Measurements from ENCODE around the gene DGAT2L6.
A peak's percentile ranks its signal among the peaks of the same experiment; 100 is the strongest.

Gene DGAT2L6, protein sequence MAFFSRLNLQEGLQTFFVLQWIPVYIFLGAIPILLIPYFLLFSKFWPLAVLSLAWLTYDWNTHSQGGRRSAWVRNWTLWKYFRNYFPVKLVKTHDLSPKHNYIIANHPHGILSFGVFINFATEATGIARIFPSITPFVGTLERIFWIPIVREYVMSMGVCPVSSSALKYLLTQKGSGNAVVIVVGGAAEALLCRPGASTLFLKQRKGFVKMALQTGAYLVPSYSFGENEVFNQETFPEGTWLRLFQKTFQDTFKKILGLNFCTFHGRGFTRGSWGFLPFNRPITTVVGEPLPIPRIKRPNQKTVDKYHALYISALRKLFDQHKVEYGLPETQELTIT

DNA sequence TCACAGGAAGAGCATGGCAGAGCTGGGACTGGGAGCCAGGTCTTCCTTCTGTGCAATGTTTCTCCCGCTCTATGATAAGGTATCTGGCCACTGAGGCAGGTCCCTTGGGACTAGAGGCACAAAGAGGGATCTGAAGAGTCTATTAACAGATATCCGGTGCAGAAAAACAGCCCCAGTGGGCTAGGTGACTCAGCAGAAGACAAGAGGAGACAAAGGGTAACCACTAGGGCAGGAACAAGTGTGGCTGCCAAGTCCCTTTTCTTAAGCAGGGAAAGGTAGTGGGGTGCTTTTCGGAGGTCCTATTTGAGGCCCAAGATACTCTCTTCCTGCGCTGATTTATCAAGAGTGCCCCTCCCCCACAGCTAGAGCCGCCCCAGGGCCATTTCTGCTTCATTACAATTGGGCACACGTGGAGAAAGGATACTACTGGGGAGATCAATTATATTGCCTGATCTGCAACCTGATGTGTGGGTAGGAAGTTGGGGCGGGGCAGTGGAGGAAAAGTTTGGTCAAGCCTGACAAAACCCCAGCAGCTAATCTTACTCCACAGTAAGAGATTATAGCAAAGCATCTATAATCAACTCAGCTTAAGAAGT, at the start of gene DGAT2L6:
Gene DGAT2L6, plus strand, starts transcription at position 546 of the 596 bp plus-strand sequence. CDS start 100 bp downstream, outside the sequence.
- DNase-seq (ENCODE audit: low read depth in 2 of 2), result no peak

DNA sequence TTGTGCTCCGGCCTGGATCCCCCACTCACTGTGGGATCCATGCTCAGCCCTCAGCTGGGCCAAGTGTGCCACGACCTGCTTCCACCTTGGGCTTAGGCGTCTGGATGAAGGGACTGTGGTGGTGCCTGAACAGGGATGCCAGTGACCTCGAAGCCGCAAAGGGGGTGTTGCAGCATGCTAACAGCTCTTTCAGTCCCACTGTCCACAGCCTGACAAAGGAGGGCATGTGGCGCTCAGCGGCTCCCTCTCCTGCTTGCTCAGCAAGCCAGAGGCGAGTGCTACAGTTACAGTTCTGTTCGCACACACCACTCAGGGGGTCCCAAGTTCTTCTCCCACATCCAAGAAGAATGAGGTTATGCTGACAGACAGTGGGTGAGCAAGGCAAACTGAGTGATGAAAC, 49.2 kb upstream of the DGAT2L6 start:
- DNase-seq (ENCODE audit: low read depth in 2 of 2), result no peak

DNA sequence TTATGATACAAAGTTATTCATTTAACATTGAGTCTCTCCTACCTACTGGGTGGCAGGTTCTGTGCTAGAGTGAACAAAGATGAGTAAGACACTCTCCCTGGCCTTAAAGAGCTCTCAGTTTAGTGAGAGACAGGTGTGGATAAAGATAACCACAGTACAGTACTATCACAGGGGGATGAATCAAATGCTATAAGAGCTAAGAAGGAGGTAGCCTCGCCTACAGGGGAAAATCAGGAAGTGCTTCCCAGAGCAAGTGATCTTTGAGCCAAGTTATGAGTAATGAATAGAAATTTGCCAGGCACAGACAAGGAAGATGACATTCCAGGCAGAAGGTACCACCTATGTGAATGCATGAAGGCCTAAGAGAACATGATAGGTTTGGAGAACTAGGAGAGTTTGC, 47.5 kb upstream of the DGAT2L6 start:
- no peak for DNase-seq (ENCODE audit: low read depth in 2 of 2)

DNA sequence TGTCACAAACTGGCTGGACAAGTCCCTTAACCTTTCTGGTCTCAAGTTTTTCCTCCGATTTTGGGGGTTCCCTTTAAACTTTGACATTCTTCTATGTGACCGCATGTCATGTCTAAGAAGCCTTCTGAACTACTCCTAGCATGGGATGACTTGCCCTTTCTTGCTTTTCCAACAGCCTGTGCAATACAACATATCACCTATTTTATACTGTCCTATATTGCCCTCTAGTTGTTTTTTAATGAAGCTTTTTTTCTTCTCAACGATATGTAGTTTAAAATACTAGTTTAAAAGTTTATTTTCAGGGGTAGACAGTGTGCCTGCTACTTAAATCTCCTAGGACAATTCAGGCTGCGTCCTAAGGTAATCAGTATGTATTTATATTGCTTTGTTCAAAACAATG, 45.1 kb upstream of the DGAT2L6 start:
- no peak for DNase-seq (ENCODE audit: low read depth in 2 of 2)

DNA sequence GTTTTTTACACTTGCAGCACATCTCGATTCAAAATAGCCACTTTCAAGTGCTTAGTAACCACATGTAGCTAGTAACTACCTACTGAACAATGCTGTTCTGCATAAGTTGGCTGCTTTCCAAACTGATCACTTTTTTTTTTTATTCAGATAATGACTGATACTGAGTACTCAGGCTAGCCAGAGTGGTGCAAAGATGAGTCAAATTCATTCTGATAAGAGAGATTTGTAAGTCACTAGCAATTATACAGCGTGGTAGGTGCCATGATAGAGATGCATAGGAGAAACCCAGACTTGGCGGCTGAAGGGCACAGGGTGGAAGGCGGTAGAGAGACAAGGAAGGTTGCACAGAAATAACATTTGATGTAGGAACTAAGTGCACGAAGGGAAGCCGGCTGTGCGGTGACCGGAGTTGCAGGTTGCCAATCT, 44.4 kb upstream of the DGAT2L6 start:
- DNase-seq (ENCODE audit: low read depth in 2 of 2), result no peak

DNA sequence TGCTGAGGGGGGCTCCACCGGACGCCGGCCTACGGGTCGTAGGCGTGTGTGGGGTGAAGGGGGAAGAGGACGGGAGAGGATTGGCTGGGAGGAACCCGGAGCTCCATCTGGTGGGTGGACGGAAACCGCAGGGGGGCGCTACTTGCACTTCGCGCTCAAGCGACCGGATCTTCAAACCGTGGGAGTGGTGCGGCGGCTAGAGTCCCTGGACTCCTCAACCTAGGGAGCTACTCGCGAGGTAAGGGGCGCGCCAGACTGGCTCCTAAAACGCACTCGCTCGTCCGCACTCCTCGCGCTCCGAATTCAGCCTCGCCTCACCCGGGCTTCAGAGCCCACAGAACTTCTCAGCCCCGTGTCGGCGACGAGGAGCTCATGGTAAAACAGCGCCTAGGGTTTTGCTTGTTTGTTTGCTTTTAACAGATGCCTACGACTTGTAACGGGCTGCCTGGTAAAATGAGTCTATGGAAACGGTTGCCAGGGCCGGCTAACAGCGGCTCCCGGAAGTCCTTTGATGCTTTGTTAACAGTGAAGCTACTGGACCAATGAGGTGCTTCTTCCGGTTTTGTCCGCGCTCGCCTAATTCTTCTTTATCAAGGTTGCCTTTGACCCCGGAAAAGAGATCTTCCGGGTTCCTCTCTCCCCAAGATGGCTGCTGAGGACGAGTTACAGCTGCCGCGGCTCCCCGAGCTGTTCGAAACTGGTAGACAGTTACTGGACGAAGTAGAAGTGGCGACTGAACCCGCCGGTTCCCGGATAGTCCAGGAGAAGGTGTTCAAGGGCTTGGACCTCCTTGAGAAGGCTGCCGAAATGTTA, 43.8 kb upstream of the DGAT2L6 start, which contains the start of gene IGBP1:
Gene IGBP1, plus strand, starts transcription at position 145 of the 813 bp plus-strand sequence. Its CDS starts 501 bp downstream, at position 646.
- peak; percentile 63 to 71 for DNase-seq (ENCODE audit: low read depth in 2 of 2)

DNA sequence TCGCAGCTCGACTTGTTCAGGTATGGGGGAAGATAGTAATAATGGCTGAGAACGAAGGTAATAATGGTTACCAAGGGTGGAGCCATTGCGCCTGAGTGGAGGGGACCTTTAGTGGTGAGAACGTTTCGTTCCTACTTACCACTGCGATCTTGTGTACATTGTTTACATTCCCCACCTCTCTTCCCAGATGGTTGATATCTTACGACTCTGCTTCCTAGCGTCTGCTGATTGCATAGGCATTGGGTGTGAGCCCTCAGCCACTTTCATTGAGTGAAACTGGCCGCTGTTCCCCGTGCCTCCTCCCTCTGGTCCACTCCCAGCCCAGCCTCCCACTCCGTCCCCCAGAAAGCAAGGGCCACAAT, 43.2 kb upstream of the DGAT2L6 start:
- no peak for DNase-seq (ENCODE audit: low read depth in 2 of 2)

DNA sequence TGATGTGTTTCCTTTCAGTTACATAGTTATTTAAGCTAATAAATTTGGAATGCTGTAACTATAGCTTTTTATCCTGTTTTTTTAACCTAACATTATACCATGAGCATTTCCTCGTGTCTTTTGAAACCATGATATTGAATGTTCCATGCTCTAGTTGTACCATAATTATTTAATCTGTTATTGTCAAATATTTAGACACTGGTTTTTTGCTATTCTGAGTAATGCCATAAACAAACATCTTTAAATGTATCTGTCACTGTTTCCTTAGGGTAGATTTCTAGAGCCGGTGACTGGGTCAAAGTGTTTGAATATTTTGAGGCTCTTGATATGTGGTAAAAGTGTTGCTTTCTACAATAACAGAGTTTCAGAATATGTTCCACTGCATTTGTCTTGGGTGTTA, 38.7 kb upstream of the DGAT2L6 start:
- DNase-seq (ENCODE audit: low read depth in 2 of 2), result no peak

DNA sequence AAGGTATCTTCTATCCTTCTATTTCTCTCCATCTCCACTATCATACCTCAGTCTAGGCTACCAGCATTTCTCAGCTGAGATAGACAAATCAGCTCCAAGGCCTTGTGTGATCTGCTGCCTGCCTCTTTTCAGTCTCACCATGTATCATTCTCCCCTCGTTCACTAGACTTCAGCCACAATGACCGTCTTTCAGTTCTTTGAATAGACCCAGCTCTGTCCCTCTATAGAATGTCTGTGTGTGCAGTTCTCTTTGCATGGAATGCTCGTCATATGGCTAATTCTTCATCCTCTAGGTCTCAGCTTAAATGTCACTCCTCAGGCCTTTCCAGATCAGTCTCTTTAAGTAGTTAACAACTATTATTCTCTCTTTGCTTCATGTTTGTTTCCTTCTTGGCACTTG, 37.5 kb upstream of the DGAT2L6 start:
- DNase-seq (ENCODE audit: low read depth in 2 of 2), result no peak

DNA sequence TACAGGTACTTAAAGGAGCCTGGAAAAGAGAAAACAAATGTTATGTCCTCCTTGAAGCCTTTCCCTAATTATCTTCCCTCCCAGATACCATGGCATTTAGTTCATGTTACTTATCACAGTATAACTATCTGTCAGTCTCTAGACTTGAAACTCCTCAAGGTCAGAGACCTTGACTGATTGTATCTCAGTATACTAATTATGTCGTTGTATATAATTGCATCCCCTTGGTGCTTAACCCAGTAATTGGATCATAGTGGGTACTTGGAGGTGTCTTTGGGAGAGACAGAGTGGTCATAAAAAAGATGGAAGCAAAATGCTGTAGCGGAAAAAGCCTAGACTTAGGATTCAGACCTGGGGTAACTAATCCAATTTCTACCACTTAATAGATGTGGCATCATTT, 35.9 kb upstream of the DGAT2L6 start:
- DNase-seq (ENCODE audit: low read depth in 2 of 2), result no peak

DNA sequence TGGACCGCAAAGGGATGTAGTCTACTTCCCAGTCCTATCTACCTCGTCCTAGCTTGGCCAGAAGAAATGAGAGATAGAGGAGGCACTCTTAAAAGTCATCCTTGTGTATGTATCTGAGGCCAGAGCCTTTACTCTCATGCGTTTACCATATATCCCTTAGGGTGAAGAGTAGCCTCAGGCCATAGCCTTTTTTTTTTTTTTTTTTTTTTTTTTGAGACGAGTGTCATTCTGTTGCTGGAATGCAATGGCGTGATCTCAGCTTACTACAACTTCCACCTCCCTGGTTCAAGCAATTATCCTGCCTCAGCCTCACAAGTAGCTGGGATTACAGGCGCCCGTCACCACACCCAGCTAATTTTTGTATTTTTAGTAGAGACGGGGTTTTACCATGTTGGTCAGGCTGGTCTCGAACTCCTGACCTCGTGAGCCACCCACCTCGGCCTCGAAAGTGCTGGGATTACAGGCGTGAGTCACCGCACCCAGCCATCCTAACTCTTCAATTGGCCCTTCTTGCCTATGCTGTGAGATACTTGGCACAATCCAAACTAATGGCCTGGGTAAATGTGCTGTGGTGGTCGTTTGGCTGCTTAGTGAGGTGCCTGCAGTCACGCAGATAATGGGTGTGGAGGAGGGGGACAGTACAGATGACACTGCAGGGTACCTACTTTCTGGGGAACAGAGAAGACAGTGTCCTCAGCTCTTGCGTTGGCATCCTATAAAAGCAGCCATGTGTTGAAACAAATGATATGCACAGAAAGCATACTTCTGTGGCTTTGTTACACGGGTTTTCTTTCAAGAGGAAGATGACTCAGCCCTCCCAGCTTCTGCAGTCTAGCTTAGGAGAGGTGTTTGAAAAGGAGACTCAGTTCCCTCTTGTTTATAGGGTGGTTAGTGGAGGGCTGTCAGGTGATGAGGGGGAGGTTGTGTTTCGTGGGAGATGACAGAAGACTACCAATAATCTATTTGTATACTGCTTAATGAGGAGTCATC, 10.4 kb upstream of the DGAT2L6 start:
- no peak for DNase-seq (ENCODE audit: low read depth in 2 of 2)

DNA sequence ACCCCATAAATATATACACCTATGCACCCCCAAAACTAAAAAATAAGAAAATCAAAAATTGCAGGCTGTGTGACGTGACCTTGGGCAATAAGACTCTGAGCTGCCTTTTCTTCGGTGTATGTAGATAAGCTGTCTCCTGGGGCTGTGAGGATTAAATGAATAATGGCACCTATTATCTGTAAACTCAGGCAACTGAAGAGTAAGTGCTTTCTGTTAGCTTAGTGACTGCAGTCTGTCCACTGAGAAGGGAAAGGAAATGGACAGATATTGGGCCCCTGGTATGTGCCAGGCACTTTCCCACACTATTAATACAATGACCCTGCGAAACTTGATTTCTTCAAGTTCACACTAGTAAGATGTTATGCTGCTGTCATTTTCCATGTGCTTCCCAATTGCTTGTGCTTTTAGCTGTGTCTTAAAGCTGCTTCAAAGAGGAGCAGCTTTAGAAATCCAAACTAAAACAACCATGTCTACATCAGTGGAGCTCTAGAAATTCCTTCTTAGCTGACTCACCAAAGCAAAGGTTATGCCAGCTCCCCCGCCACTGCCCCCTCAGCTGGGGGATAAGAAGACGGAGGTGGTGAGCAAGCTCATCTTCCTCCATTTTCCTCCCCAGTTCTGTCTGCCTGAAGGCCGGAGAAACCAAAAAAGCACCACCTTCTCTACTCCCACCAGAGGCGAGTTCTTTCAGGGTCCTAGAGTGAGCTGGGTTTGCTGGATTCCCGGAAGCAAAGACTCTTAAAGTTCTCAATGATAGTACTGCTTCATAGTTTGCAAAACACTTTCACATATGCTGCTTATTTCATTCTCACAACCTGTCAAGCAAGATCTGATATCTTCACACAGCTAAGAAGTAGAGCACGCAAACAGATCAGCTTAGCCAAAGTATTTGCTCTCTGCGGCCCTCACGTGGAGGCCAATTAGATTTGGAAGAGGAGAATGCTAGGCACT, 8.8 kb upstream of the DGAT2L6 start:
- no peak for DNase-seq (ENCODE audit: low read depth in 2 of 2)

DNA sequence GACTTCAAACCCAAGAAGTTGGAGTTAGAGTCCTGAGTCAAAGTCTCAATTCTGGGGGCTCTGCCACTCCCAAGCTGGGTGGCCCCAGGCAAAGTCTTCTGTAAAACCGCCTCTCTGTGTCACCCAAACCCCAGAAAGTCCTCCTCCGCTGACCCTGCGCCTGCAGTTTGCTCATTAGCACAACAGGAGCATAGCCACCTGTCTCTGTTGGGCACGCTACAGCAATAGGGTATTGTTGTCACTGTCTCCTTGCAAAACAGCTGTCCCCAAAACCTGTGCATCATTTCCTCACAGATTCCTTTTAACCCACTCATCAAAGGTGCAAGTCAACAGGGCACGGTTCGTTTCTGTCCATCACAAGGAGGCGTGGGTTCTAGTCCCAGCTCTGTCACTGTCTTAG, 8.0 kb upstream of the DGAT2L6 start:
- no peak for DNase-seq (ENCODE audit: low read depth in 2 of 2)

DNA sequence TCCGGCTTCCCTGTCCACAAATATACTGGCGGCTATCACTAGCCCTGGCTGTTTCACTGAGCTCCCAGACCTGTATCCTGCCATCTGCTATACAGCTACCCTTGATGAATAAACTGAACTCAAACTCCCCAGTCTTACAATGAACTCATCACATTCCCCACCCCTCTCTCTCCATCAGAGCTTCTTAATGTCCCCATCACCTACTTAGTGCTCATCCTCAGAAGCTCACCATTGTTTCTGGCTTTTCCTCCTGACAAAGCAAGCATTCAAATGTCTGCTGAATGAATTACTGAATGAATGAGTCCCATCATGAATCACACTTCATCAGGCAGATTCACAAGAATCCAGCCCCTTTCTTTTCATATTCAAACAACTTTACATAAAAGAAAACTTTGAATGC, 5.7 kb upstream of the DGAT2L6 start:
- DNase-seq (ENCODE audit: low read depth in 2 of 2), result no peak

DNA sequence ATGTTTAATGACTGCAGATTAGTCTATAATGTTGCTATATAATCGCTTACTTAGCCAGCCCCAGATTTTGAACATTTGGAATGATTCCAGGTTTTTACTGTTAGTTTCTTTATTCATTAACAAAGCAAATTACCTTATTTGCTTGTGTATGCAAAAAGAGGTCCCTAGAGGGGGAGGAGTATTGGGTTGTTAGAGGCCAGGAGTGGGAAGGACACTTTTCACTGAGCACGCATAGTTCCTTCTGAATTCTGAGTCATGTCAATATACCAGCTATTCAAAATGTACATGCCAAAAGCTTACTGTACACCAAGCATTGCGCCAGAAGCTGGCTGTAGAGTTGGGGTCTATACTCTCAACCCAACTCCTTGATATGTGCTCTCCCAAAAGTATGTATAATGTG, 5.1 kb upstream of the DGAT2L6 start:
- DNase-seq (ENCODE audit: low read depth in 2 of 2), result no peak

DNA sequence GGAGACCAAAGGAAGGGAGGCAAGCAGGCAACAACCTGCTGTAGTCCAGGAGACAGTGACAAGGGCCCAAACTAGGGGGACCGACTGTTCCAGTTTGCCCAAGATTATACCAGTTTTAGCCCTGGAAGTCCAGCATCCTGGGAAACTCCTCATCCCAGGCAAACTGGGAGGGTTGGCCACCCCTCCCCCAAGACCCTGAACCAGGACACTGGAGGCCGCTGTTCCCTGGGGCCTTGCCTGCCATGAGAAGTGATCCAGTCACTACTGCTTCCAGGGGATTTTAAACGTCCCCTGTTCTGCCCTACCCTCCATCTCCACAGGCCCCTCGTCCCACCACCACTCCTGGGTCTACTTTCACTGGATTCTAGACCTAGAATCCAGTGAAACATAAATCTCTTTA, 4.3 kb upstream of the DGAT2L6 start:
- no peak for DNase-seq (ENCODE audit: low read depth in 2 of 2)

DNA sequence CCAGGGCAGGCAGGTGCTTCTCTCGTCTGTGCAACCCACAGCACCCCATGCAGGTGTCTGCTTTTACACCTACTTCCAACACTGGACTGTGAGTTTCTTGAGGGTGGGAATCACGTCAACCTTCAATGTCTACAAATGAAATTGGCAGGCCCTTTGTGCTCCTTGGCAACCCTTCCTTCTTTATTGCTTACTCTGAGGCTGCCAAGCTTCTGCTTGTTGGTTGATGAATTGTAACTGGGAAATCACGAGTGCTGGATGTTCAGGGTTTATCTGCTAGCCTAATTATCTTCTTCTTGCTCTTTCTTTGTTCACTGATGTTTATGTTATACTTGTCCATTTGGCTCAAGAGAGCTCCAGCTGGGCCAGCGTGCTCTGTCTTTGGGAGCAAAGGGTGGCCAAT, 2.5 kb upstream of the DGAT2L6 start:
- DNase-seq (ENCODE audit: low read depth in 2 of 2), result no peak

DNA sequence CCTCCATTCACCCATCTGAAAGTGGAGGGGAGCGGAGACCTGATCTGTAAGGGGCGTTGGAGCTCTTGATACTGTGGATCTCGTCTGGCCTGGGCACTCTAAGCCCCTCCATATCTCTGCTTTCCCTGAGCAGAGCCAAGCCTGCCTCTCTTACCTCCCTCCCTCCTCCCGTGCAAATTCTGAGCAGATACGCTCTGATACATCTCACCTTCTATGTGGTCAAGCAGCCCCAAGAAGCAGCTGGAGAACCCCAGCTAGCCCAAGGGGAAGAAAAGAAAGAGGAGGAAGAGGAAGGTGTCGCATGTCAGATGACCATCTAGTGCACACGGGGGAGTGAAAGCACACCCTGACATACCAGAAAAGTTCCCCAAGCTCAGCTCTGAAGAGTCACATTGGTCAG, 1.9 kb upstream of the DGAT2L6 start:
- DNase-seq (ENCODE audit: low read depth in 2 of 2), result no peak

DNA sequence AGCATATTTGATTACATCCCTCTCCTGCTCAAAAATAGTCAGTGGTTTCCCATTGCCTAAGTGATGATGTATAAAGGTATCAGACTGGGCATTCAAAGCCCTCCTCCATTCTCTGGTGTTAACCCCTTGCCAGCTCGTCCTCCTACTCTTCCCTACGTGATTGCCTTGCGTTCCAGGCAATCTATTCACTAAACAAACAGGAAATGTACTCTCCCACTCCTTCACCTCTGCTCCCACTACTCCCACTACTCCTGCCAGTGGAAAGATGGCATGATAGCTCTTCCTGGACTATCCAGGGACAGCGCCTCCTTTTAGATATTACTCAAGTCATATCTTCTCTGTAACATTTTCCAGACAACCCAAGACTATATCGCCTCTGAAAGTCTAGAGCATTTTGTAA, 5.8 kb downstream of the DGAT2L6 start:
- DNase-seq (ENCODE audit: low read depth in 2 of 2), result no peak

DNA sequence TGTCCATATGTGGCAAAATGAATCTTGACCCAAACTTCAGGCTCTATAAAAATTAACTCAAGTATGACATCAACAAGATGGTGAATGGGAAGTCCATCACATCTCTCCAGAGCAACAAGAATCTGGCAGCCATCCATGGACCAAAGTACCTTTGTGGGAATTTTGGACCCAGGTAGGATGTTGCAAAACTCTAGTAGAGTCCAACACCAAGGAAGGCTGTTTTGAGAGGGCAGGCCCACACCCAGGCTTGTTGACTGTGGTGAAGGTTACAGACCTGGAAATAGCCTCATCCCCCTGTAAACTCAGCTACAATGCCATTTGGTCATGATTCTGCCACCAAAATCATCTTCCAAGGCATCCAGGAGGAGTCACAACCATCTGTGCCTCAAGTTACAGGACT, 12.9 kb downstream of the DGAT2L6 start:
- DNase-seq (ENCODE audit: low read depth in 2 of 2), result no peak
